OCI-LY7 (cell line): ENCODE measurements around the gene AK5.
"Not testable (repeated sequence)": the region's sequence is repeated elsewhere in the genome, so short reads cannot be mapped to it uniquely, and the experiment has no call there.

Experiments
- EZH2phosphoT487 ChIP-seq: fragments of 200-600 bp; sonication (generic); IDR thresholded peaks from 2 replicates; pipeline ENCODE4 v1.6.1; 2018; ENCODE audit warnings: low read depth, borderline replicate concordance, mild to moderate bottlenecking, mixed run types, antibody characterized with exemption, low read length, moderate library complexity, mixed read lengths
- TF ChIP-seq, protein P1 (sequence below): fragments of 200-600 bp; sonication (generic); conservative IDR thresholded peaks from 2 replicates; pipeline ENCODE4 v1.5.1; 2014; ENCODE audit warnings: mild to moderate bottlenecking, antibody characterized with exemption, low read length, moderate library complexity, mixed read lengths

DNA sequence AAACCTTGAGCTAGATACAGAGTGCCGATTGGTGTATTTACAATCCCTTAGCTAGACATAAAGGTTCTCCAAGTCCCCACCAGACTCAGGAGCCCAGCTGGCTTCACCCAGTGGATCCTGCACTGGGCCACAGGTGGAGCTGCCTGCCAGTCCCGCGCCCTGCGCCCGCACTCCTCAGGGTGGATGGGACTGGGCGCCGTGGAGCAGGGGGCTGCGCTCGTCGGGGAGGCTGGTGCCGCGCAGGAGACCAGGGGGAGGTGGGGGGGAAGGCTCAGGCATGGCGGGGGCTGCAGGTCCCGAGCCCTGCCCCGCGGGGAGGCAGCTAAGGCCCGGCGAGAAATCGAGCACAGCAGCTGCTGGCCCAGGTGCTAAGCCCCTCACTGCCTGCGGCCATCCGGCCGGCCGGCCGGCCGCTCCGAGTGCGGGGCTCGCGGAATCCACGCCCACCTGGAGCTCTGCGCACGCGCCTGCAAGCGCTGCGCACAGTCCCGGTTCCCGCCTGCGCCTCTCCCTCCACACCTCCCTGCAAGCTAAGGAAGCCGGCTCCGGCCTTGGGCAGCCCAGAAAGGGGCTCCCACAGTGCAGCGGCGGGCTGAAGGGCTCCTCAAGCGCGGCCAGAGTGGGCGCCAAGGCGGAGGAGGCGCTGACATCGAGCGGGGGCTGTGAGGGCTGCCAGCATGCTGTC lies 249.9 kb downstream of the AK5 start:
- TF ChIP-seq, protein P1, sequence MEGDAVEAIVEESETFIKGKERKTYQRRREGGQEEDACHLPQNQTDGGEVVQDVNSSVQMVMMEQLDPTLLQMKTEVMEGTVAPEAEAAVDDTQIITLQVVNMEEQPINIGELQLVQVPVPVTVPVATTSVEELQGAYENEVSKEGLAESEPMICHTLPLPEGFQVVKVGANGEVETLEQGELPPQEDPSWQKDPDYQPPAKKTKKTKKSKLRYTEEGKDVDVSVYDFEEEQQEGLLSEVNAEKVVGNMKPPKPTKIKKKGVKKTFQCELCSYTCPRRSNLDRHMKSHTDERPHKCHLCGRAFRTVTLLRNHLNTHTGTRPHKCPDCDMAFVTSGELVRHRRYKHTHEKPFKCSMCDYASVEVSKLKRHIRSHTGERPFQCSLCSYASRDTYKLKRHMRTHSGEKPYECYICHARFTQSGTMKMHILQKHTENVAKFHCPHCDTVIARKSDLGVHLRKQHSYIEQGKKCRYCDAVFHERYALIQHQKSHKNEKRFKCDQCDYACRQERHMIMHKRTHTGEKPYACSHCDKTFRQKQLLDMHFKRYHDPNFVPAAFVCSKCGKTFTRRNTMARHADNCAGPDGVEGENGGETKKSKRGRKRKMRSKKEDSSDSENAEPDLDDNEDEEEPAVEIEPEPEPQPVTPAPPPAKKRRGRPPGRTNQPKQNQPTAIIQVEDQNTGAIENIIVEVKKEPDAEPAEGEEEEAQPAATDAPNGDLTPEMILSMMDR, result not testable (repeated sequence)
- not testable (repeated sequence) for TF ChIP-seq EZH2phosphoT487
